H9 (cell line): ENCODE measurements around the gene ACOX1. TPM values are rescaled to one million over a fixed set of nuclear protein-coding genes. Genes with fewer than 3 reads are reported as not detected.

Source experiments
- DNase-seq: peaks from one replicate; pipeline ENCODE4 v3.0.0-alpha.2; 2017
- H2AFZ ChIP-seq: one replicate; pipeline ENCODE4 v1.6.1; 2013; ENCODE audit warnings: mild to moderate bottlenecking, low read length, control low read depth, moderate library complexity
- H2AK5ac ChIP-seq: 2 replicates; pipeline ENCODE4 v1.6.1; 2013; ENCODE audit warnings: low read length, control low read depth, mixed read lengths; ENCODE audit not compliant: insufficient read length
- H2BK120ac ChIP-seq: one replicate; pipeline ENCODE4 v1.6.1; 2013; ENCODE audit warnings: low read depth, mild to moderate bottlenecking, low read length, control low read depth, inconsistent platforms; ENCODE audit not compliant: poor library complexity, severe bottlenecking
- H2BK12ac ChIP-seq: 2 replicates; pipeline ENCODE4 v1.6.1; 2013; ENCODE audit warnings: low read length, control low read depth, mixed read lengths, low read depth; ENCODE audit not compliant: insufficient read length
- H2BK15ac ChIP-seq: 2 replicates; pipeline ENCODE4 v1.6.1; 2013; ENCODE audit warnings: low read depth, low read length, control low read depth
- H2BK20ac ChIP-seq: one replicate; pipeline ENCODE4 v1.6.1; 2013; ENCODE audit warnings: low read depth, mild to moderate bottlenecking, low read length, control low read depth, inconsistent platforms; ENCODE audit not compliant: poor library complexity, severe bottlenecking
- H2BK5ac ChIP-seq: 2 replicates; pipeline ENCODE4 v1.6.1; 2013; ENCODE audit warnings: low read length, control low read depth, mixed read lengths; ENCODE audit not compliant: insufficient read length
- H3K14ac ChIP-seq: 2 replicates; pipeline ENCODE4 v1.6.1; 2013; ENCODE audit warnings: low read length, control low read depth; ENCODE audit not compliant: insufficient read depth
- H3K18ac ChIP-seq: 2 replicates; pipeline ENCODE4 v1.6.1; 2013; ENCODE audit warnings: low read depth, mild to moderate bottlenecking, mixed read lengths, low read length, control low read depth; ENCODE audit not compliant: insufficient read length
- H3K23ac ChIP-seq: 2 replicates; pipeline ENCODE4 v1.6.1; 2013; ENCODE audit warnings: low read length, control low read depth, mixed read lengths, low read depth; ENCODE audit not compliant: insufficient read length
- H3K23me2 ChIP-seq: 2 replicates; pipeline ENCODE4 v1.6.1; 2013; ENCODE audit warnings: low read depth, mild to moderate bottlenecking, mixed read lengths, low read length, control low read depth; ENCODE audit not compliant: insufficient read length, poor library complexity, severe bottlenecking
- H3K27ac ChIP-seq: 2 replicates; pipeline ENCODE4 v1.5.1; 2013; ENCODE audit warnings: low read length, control low read depth, mixed read lengths, low read depth; ENCODE audit not compliant: insufficient read length
- H3K27me3 ChIP-seq: 2 replicates; pipeline ENCODE4 v1.6.1; 2013; ENCODE audit warnings: low read length, control low read depth, inconsistent platforms; ENCODE audit not compliant: insufficient read depth
- H3K4ac ChIP-seq: 2 replicates; pipeline ENCODE4 v1.6.1; 2013; ENCODE audit warnings: low read depth, mild to moderate bottlenecking, control low read depth, inconsistent platforms, low read length, moderate library complexity
- H3K4me1 ChIP-seq: 2 replicates; pipeline ENCODE4 v1.6.1; 2013; ENCODE audit warnings: low read length, control low read depth, inconsistent platforms; ENCODE audit not compliant: insufficient read depth
- H3K4me2 ChIP-seq: 2 replicates; pipeline ENCODE4 v1.6.1; 2013; ENCODE audit warnings: low read length, control low read depth, mixed read lengths; ENCODE audit not compliant: insufficient read length, insufficient read depth
- H3K56ac ChIP-seq: 2 replicates; pipeline ENCODE4 v1.6.1; 2013; ENCODE audit warnings: low read depth, mild to moderate bottlenecking, mixed read lengths, low read length, control low read depth; ENCODE audit not compliant: insufficient read length
- H3K79me1 ChIP-seq: 2 replicates; pipeline ENCODE4 v1.6.1; 2013; ENCODE audit warnings: low read depth, mild to moderate bottlenecking, moderate library complexity, low read length, control low read depth, inconsistent platforms; ENCODE audit not compliant: insufficient read depth, poor library complexity, severe bottlenecking
- H3K79me2 ChIP-seq: 2 replicates; pipeline ENCODE4 v1.6.1; 2013; ENCODE audit warnings: low read length, control low read depth, inconsistent platforms; ENCODE audit not compliant: insufficient read depth
- H3K9ac ChIP-seq: 2 replicates; pipeline ENCODE4 v1.6.1; 2013; ENCODE audit warnings: low read length, control low read depth, mixed read lengths; ENCODE audit not compliant: insufficient read length; ENCODE audit errors: extremely low read depth
- H3K9me3 ChIP-seq: one replicate; pipeline ENCODE4 v1.6.1; 2013; ENCODE audit warnings: low read depth, low read length, inconsistent platforms; ENCODE audit not compliant: control insufficient read depth
- H3T11ph ChIP-seq: one replicate; pipeline ENCODE4 v1.6.1; 2013; ENCODE audit warnings: mild to moderate bottlenecking, low read length, control low read depth, inconsistent platforms
- H4K20me1 ChIP-seq: one replicate; pipeline ENCODE4 v1.6.1; 2013; ENCODE audit not compliant: control insufficient read depth, insufficient read length, insufficient read depth
- H4K5ac ChIP-seq: 2 replicates; pipeline ENCODE4 v1.6.1; 2013; ENCODE audit warnings: low read depth, mild to moderate bottlenecking, mixed read lengths, low read length, control low read depth; ENCODE audit not compliant: insufficient read length
- H4K8ac ChIP-seq: replicated peaks from 2 replicates; pipeline ENCODE4 v1.6.1; 2013; ENCODE audit warnings: low read length, control low read depth, mixed read lengths, low read depth; ENCODE audit not compliant: insufficient read length
- H4K91ac ChIP-seq: 2 replicates; pipeline ENCODE4 v1.6.1; 2013; ENCODE audit warnings: low read depth, mild to moderate bottlenecking, moderate library complexity, mixed read lengths, low read length, control low read depth; ENCODE audit not compliant: insufficient read length
- H3K27ac Mint-ChIP-seq, 3 experiments: 2 replicates in 2 of 3; 3 replicates in 1 of 3; pipeline ENCODE4 v1.8.0; 2020 to 2021; ENCODE audit warnings: mixed read lengths in 3 of 3, mild to moderate bottlenecking in 1 of 3, moderate library complexity in 1 of 3
- H3K27me3 Mint-ChIP-seq: 2 replicates; pipeline ENCODE4 v1.8.0; 2021; ENCODE audit warnings: low read depth, mild to moderate bottlenecking, moderate library complexity, mixed read lengths
- H3K36me3 Mint-ChIP-seq, 3 experiments: 2 replicates in 2 of 3; 3 replicates in 1 of 3; pipeline ENCODE4 v1.8.0; 2020 to 2021; ENCODE audit warnings: low read depth in 3 of 3, mixed read lengths in 3 of 3; ENCODE audit not compliant: insufficient read depth in 1 of 3
- H3K4me1 Mint-ChIP-seq, 2 experiments: 2 replicates each; pipeline ENCODE4 v1.8.0; 2020; ENCODE audit warnings: mixed read lengths in 2 of 2
- H3K4me3 Mint-ChIP-seq, 2 experiments: 2 replicates in 1 of 2; 3 replicates in 1 of 2; pipeline ENCODE4 v1.8.0; 2020 to 2021; ENCODE audit warnings: mild to moderate bottlenecking in 2 of 2, mixed read lengths in 2 of 2, moderate library complexity in 1 of 2
- H3K9me3 Mint-ChIP-seq, 2 experiments: 2 replicates in 1 of 2; 3 replicates in 1 of 2; pipeline ENCODE4 v1.8.0; 2020; ENCODE audit warnings: mild to moderate bottlenecking in 2 of 2, mixed read lengths in 2 of 2, moderate library complexity in 1 of 2
- CTCF ChIP-seq: fragments of 200-600 bp; sonication (generic); conservative IDR thresholded peaks from 3 replicates; pipeline ENCODE4 v1.8.0; 2021; ENCODE audit warnings: antibody characterized with exemption, mild to moderate bottlenecking
- WGBS: extraction: QIAGEN DNeasy Blood & Tissue Kit; methylation state at CpG from one replicate; pipeline ENCODE4 v1.1.7; 2013; ENCODE audit warnings: missing lambda C conversion rate, low lambda C conversion rate, mixed read lengths; ENCODE audit not compliant: insufficient read length; ENCODE audit errors: extremely low coverage; 5-methylcytosine and 5-hydroxymethylcytosine counted together
- total RNA-seq: library from RNA; stranded (reverse); gene quantifications from 2 replicates; pipeline ENCODE4 v1.2.1, GENCODE V29; 2021

Gene ACOX1
- total RNA-seq, 1 experiment from 2014 or later, result 27.4 TPM

GRCh38 chr17:76007850-76008165, 28.8 kb upstream of the ACOX1 start:
- Histone ChIP-seq H3K23ac (no peak overlapping the region), H3K14ac (no peak overlapping the region), H3K9ac (no peak overlapping the region), H4K20me1 (no peaks in the 10 kb centered on the region), H3K4me2 (no peak overlapping the region), H3K79me1 (no peaks in the 10 kb centered on the region), H3K4me1 (no peaks in the 10 kb centered on the region), H3K4ac (no peak overlapping the region), H3K27me3 (no peaks in the 10 kb centered on the region), H3K56ac (no peak overlapping the region), H3K18ac (no peak overlapping the region), H3T11ph (no peak overlapping the region), H4K91ac (no peak overlapping the region), H2BK15ac (no peak overlapping the region), H3K9me3 (no peaks in the 10 kb centered on the region), H4K8ac (no peak overlapping the region), H3K79me2 (no peaks in the 10 kb centered on the region), H3K23me2 (no peaks in the 10 kb centered on the region), H2BK5ac (no peak overlapping the region), H4K5ac (no peak overlapping the region), H2BK120ac (no peak overlapping the region), H2BK12ac (no peak overlapping the region), H2AK5ac (no peak overlapping the region), H2AFZ (no peak overlapping the region), H3K27ac (no peak overlapping the region), H2BK20ac (no peak overlapping the region)
- Mint-ChIP-seq H3K9me3 (peaks cover 0 to 2% of the 10 kb centered on the region in 2 experiments; a peak in 3 of 5 replicates), H3K4me1 (peaks cover 2 to 5% of the 10 kb centered on the region in 2 experiments), H3K27ac (no peak overlapping the region; a peak in 1 of 7 replicates), H3K4me3 (no peak overlapping the region), H3K27me3 (peaks cover 4% of the 10 kb centered on the region), H3K36me3 (peaks cover 2 to 18% (median 9%) of the 10 kb centered on the region in 3 experiments; a peak in 6 of 7 replicates)
- no peak for DNase-seq
- no peak for TF ChIP-seq CTCF
- no CpG with 5 or more reads among the region's 16 CpGs for WGBS
